Stimulated activated CD8-positive, alpha-beta memory T cell treated with anti-CD3 and anti-CD28 coated beads, Interleukin-2, amount 100 ng/mL, for 48 hours (primary cell): Measurements from ENCODE around the gene DTNBP1.

Experiments
- DNase-seq, 2 donors: peaks; one replicate each; pipeline ENCODE4 v3.0.0-alpha.2; 2020; ENCODE audit warnings: low read depth in 2 of 2

Gene DTNBP1

GRCh38 chr6:15481390-15482291, 181.2 kb downstream of the DTNBP1 start:
- DNase-seq, result no peak

GRCh38 chr6:15480525-15480924, 182.3 kb downstream of the DTNBP1 start:
- DNase-seq, result no peak

GRCh38 chr6:15479761-15480160, 183.1 kb downstream of the DTNBP1 start:
- no peak for DNase-seq

- no peak for DNase-seq
These were observed 185.1 kb downstream of the DTNBP1 start for GRCh38 chr6:15477746-15478145.

GRCh38 chr6:15476631-15477380, 186.0 kb downstream of the DTNBP1 start:
- no peak for DNase-seq

- DNase-seq, result no peak
These were observed 187.0 kb downstream of the DTNBP1 start for GRCh38 chr6:15475872-15476271.

GRCh38 chr6:15475261-15475660, 187.6 kb downstream of the DTNBP1 start:
- no peak for DNase-seq

GRCh38 chr6:15474196-15474595, 188.6 kb downstream of the DTNBP1 start:
- DNase-seq, result no peak

GRCh38 chr6:15473741-15474161, 189.1 kb downstream of the DTNBP1 start:
- no peak for DNase-seq

- no peak for DNase-seq
These were observed 189.7 kb downstream of the DTNBP1 start for GRCh38 chr6:15473174-15473573.
